Iris pigment epithelial cell (primary cell): Measurements from ENCODE around the gene IFT122.

Experiments
- DNase-seq: peaks from one replicate; pipeline ENCODE4 v3.0.0-alpha.2; 2011; ENCODE audit warnings: low read depth

The IFT122 gene

GRCh38 chr3:129519449-129519848 lies 79.4 kb downstream of the IFT122 start:
- DNase-seq: no peak

DNA sequence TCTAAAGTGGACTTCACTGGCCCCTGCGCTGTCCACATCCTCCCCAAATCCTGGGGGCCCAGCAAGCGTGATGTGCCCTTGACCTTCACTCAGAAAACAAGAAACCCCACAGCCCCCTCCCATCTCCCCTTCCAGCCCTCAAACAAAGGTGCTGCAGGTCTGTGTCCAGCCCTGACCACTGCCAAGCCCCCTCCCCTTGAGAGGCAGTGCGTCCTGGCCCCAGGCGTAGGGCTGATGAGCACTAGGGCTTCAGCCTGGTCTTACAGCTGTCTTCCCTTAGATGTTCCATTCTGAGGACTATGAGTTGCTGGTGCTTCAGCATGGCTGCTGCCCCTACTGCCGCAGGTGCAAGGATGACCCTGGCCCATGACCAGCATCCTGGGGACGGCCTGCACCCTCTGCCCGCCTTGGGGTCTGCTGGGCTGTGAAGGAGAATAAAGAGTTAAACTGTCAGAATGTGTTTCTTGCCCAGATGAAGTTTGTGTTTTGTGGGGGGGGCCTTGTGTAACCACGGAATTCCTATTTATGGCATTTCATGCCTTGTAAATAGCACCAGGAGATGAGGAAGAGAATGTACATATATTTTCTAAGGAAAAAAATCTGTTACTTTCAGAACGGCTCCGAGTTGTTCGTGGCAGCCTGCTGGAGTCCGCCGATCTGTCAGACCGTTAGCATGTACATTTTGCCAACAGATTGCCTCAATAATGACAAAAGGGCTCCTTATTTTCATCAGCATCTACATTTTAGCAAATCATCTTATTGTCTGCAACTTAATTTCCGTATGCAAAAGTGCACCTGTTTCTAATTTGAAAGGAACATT lies 80.1 kb downstream of the IFT122 start:
- no peak for DNase-seq

- DNase-seq: no peak
Observed at GRCh38 chr3:129520960-129521359, 80.9 kb downstream of the IFT122 start.

DNA sequence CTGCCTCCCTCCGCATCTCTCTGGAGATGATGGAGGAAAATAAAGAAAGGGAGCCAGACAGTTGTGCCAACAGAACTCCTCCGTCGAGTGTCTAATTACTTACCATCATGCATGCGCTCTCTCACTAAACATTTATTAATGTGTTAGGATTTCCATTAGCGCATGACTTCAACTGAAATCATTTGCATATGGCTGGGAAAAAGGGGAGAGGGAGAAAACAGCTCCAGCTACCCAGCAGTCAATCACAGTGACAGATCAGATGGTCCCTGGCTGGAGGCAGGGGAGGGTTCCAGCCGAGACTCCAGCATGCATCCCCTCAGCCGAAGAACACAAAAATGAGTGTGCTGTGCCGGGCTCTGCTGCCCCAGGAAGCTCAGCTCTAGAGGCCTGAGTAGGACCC lies 81.6 kb downstream of the IFT122 start:
- DNase-seq: no peak

- DNase-seq: no peak
Observed at GRCh38 chr3:129522953-129523352, 82.9 kb downstream of the IFT122 start.

GRCh38 chr3:129524081-129524480 lies 84.1 kb downstream of the IFT122 start:
- DNase-seq: no peak

DNA sequence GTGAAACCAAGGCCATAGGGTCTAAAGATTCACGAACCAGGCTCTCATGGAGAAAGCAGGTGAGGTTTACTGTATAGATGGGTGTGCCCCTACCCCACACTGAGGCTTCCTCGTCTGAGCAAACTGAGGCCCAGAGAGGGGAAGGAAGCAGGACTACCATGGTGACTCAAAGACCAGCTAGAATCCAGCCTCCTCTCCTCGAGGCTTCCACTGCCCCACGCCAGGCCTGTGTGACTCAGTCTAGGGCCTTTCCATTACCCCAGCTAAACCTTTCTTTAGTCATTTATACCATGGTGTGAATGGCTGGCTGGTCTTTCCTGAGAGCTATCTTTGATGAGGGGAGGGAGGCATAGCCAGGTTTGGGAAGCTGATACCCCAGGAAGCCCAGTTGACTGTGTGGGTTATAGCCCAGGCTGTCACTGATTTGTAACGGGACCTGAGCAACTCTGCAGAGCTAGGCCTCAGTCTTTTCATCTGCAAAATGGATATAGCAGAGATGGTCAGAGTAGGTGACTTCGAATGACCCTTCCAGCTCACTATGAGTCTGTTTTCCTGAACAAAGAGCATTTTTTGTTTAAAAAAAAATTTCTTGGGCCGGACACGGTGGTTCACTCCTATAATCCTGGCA lies 85.4 kb downstream of the IFT122 start:
- DNase-seq: peak; percentile 80

GRCh38 chr3:129526121-129526900 lies 86.3 kb downstream of the IFT122 start:
- peak; percentile 12 for DNase-seq

DNA sequence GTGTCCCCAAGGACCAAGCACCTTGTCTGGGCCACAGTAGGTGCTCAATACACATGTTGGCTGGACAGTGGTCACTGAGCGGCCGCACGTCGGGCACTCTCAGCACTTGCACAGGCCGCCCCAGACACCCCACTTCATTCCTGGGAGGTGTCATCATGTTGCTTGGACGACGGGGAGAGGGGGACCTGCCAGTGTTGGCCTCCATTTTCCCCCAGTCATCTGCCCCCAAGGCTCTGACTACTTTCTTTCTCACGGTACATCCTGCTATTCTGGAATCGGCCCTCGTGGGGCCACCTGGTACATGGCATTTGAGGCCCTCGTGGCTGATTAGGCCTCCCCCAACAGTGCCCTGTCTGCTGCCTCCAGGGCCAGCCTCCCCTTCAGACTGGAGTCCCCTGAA lies 87.2 kb downstream of the IFT122 start:
- no peak for DNase-seq

DNA sequence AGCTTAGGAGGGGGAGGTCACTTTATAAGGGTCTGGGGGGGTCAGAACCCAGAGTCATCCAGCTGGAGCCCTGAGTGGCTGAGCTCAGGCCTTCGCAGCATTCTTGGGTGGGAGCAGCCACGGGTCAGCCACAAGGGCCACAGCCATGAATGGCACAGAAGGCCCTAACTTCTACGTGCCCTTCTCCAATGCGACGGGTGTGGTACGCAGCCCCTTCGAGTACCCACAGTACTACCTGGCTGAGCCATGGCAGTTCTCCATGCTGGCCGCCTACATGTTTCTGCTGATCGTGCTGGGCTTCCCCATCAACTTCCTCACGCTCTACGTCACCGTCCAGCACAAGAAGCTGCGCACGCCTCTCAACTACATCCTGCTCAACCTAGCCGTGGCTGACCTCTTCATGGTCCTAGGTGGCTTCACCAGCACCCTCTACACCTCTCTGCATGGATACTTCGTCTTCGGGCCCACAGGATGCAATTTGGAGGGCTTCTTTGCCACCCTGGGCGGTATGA lies 88.6 kb downstream of the IFT122 start, which contains the start of gene RHO:
TSS of gene RHO (plus strand) at position 51 of the 512 bp plus-strand sequence. CDS start at position 146, 95 bp downstream.
- no peak for DNase-seq

DNA sequence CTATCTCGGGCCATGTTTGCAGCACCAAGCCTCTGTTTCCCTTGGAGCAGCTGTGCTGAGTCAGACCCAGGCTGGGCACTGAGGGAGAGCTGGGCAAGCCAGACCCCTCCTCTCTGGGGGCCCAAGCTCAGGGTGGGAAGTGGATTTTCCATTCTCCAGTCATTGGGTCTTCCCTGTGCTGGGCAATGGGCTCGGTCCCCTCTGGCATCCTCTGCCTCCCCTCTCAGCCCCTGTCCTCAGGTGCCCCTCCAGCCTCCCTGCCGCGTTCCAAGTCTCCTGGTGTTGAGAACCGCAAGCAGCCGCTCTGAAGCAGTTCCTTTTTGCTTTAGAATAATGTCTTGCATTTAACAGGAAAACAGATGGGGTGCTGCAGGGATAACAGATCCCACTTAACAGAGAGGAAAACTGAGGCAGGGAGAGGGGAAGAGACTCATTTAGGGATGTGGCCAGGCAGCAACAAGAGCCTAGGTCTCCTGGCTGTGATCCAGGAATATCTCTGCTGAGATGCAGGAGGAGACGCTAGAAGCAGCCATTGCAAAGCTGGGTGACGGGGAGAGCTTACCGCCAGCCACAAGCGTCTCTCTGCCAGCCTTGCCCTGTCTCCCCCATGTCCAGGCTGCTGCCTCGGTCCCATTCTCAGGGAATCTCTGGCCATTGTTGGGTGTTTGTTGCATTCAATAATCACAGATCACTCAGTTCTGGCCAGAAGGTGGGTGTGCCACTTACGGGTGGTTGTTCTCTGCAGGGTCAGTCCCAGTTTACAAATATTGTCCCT lies 89.6 kb downstream of the IFT122 start:
- DNase-seq: no peak

DNA sequence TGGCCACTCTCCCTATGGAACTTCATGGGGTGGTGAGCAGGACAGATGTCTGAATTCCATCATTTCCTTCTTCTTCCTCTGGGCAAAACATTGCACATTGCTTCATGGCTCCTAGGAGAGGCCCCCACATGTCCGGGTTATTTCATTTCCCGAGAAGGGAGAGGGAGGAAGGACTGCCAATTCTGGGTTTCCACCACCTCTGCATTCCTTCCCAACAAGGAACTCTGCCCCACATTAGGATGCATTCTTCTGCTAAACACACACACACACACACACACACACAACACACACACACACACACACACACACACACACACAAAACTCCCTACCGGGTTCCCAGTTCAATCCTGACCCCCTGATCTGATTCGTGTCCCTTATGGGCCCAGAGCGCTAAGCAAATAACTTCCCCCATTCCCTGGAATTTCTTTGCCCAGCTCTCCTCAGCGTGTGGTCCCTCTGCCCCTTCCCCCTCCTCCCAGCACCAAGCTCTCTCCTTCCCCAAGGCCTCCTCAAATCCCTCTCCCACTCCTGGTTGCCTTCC lies 90.3 kb downstream of the IFT122 start:
- DNase-seq: peak; percentile 28

DNA sequence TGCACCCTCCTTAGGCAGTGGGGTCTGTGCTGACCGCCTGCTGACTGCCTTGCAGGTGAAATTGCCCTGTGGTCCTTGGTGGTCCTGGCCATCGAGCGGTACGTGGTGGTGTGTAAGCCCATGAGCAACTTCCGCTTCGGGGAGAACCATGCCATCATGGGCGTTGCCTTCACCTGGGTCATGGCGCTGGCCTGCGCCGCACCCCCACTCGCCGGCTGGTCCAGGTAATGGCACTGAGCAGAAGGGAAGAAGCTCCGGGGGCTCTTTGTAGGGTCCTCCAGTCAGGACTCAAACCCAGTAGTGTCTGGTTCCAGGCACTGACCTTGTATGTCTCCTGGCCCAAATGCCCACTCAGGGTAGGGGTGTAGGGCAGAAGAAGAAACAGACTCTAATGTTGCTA lies 90.8 kb downstream of the IFT122 start:
- DNase-seq: no peak

DNA sequence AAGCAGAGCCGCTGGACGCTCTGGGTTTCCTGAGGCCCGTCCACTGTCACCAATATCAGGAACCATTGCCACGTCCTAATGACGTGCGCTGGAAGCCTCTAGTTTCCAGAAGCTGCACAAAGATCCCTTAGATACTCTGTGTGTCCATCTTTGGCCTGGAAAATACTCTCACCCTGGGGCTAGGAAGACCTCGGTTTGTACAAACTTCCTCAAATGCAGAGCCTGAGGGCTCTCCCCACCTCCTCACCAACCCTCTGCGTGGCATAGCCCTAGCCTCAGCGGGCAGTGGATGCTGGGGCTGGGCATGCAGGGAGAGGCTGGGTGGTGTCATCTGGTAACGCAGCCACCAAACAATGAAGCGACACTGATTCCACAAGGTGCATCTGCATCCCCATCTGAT lies 91.7 kb downstream of the IFT122 start:
- DNase-seq: no peak

DNA sequence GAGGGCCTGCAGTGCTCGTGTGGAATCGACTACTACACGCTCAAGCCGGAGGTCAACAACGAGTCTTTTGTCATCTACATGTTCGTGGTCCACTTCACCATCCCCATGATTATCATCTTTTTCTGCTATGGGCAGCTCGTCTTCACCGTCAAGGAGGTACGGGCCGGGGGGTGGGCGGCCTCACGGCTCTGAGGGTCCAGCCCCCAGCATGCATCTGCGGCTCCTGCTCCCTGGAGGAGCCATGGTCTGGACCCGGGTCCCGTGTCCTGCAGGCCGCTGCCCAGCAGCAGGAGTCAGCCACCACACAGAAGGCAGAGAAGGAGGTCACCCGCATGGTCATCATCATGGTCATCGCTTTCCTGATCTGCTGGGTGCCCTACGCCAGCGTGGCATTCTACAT lies 92.2 kb downstream of the IFT122 start:
- no peak for DNase-seq

- no peak for DNase-seq
Observed at GRCh38 chr3:129533406-129533805, 93.4 kb downstream of the IFT122 start.

- DNase-seq: no peak
Observed at GRCh38 chr3:129534428-129535027, 94.5 kb downstream of the IFT122 start.

GRCh38 chr3:129535075-129535474 lies 95.1 kb downstream of the IFT122 start:
- DNase-seq: no peak

GRCh38 chr3:129536374-129536667 lies 96.3 kb downstream of the IFT122 start:
- DNase-seq: no peak

DNA sequence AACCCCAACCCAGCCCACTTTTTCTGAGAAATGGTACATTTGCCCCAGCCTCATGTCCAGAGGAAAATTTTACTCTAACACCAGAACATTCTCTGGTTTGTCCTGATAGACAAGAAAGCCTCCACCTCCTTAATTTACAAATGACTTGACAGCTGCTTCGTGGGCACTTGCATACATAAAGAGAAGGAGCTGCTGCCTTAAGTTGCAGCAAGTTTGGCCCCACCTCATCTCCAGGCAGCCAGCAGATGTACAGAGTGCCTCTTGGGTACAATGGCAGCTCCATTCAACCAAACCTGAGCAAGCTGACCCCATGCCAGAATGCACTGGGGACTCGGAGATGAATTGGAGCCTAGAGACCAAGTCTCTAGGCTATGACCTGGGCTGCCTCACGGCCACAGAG lies 96.8 kb downstream of the IFT122 start:
- no peak for DNase-seq

DNA sequence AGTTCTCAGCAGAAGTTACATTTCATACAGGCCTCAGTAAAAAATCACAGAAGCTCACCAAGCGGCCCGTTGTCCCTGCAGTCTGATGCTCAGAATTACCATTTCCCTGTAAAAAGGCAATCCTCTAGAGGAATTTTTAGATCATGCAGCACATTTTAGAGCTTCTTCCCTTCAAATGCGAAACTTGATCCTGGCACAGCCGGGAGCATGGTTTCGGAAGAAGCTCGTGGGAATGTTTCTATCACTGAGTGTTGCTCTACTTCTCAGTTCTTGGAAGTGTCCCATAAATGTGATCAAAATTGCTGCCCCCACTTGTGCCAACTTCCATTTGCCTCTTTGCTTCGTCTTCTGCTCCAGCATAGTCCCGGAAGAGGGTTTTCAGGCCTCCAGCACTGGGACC lies 99.2 kb downstream of the IFT122 start:
- no peak for DNase-seq
